ENCODE measurements around the gene GPR32. TPM values are rescaled to one million over a fixed set of nuclear protein-coding genes. Genes with fewer than 3 reads are reported as not detected.

The GPR32 gene
- total RNA-seq, 6 donors from 2014 or later: not detected

- H3K9me3 ChIP-seq: no peaks in the 10 kb centered on the region
- H3K27me3 ChIP-seq: no peaks in the 10 kb centered on the region
- DNase-seq: peak in 1 of 2 donors; percentile 75
- no peak overlapping the region for H3K27ac ChIP-seq
- peaks cover 13 to 51% (median 33%) of the 10 kb centered on the region in 4 donors for H3K36me3 ChIP-seq
- WGBS, 2 donors: 85 to 95% methylated on average over 6 to 11 of the region's 18 CpGs
- H3K4me3 ChIP-seq: no peak overlapping the region
- H3K4me1 ChIP-seq: peaks cover 4 to 7% (median 5%) of the 10 kb centered on the region in 4 donors
- TF ChIP-seq POLR2A (IDR thresholded peaks at IDR 0.05): no peak
- no peak for TF ChIP-seq POLR2AphosphoS5 (IDR thresholded peaks at IDR 0.05)
- TF ChIP-seq CTCF (IDR thresholded peaks at IDR 0.05): no peak
- no peak for ATAC-seq (ENCODE audit: low FRiP score in 2 of 2)
Observed at GRCh38 chr19:50797781-50798658, 27.8 kb downstream of the GPR32 start.

- Histone ChIP-seq H3K36me3 (peaks cover 13 to 51% (median 33%) of the 10 kb centered on the region in 4 donors), H3K27me3 (no peaks in the 10 kb centered on the region), H3K27ac (no peak overlapping the region), H3K4me1 (peaks cover 13 to 15% (median 14%) of the 10 kb centered on the region in 4 donors), H3K9me3 (no peaks in the 10 kb centered on the region), H3K4me3 (no peak overlapping the region)
- TF ChIP-seq POLR2AphosphoS5 (IDR thresholded peaks at IDR 0.05) (no peak), CTCF (IDR thresholded peaks at IDR 0.05) (no peak), EP300 (IDR thresholded peaks at IDR 0.05) (no peak), POLR2A (IDR thresholded peaks at IDR 0.05) (no peak)
- ATAC-seq (ENCODE audit: low FRiP score in 2 of 2) (no peak), DNase-seq (no peak)
- 83 to 89% methylated on average over 13 to 14 of the region's 21 CpGs for WGBS, 2 donors
Observed at GRCh38 chr19:50798659-50799546, 28.6 kb downstream of the GPR32 start.

GRCh38 chr19:50799547-50799851 is 29.2 kb downstream of the GPR32 start:
- WGBS, 2 donors: 72 to 75% methylated on average over 2 to 3 of the region's 3 CpGs
- TF ChIP-seq EP300 (IDR thresholded peaks at IDR 0.05) (no peak), POLR2AphosphoS5 (IDR thresholded peaks at IDR 0.05) (no peak), POLR2A (IDR thresholded peaks at IDR 0.05) (no peak), CTCF (IDR thresholded peaks at IDR 0.05) (no peak)
- H3K9me3 ChIP-seq: no peaks in the 10 kb centered on the region
- no peaks in the 10 kb centered on the region for H3K27me3 ChIP-seq
- DNase-seq (no peak), ATAC-seq (ENCODE audit: low FRiP score in 2 of 2) (no peak)
- peaks cover 13 to 19% (median 16%) of the 10 kb centered on the region in 4 donors for H3K4me1 ChIP-seq
- H3K4me3 ChIP-seq: no peak overlapping the region
- no peak overlapping the region for H3K27ac ChIP-seq
- peaks cover 13 to 51% (median 33%) of the 10 kb centered on the region in 4 donors for H3K36me3 ChIP-seq

GRCh38 chr19:50801107-50801506 is 30.8 kb downstream of the GPR32 start:
- H3K4me3 ChIP-seq: no peak overlapping the region
- TF ChIP-seq POLR2AphosphoS5 (IDR thresholded peaks at IDR 0.05) (no peak), EP300 (IDR thresholded peaks at IDR 0.05) (no peak), CTCF (IDR thresholded peaks at IDR 0.05) (no peak), POLR2A (IDR thresholded peaks at IDR 0.05) (no peak)
- no peak overlapping the region for H3K27ac ChIP-seq
- WGBS, 2 donors: 83 to 88% methylated on average over 8 of the region's 8 CpGs
- H3K27me3 ChIP-seq: no peaks in the 10 kb centered on the region
- no peak for ATAC-seq (ENCODE audit: low FRiP score in 2 of 2)
- peaks cover 13 to 25% (median 20%) of the 10 kb centered on the region in 4 donors for H3K4me1 ChIP-seq
- H3K36me3 ChIP-seq: peaks cover 13 to 51% (median 33%) of the 10 kb centered on the region in 4 donors
- no peaks in the 10 kb centered on the region for H3K9me3 ChIP-seq
- DNase-seq: no peak
